Esophagus squamous epithelium (tissue), 5 donors: ENCODE data around the gene PLAC1. TPM values are rescaled to one million over a fixed set of nuclear protein-coding genes. Genes with fewer than 3 reads are reported as not detected.

Experiments
- DNase-seq: peaks from one replicate; lab custom pipeline; 2025; lab: John Stamatoyannopoulos, UW
- H3K27ac ChIP-seq, 4 donors: fragments of 200-600 bp; sonication (generic); one replicate each; pipeline ENCODE4 v1.5.1; 2016 to 2019; ENCODE audit warnings: mild to moderate bottlenecking in 1 of 4
- H3K27me3 ChIP-seq, 4 donors: fragments of 200-600 bp; sonication (generic); 1 replicate in 3 of 4; 2 replicates in 1 of 4; pipeline versions ENCODE4 v1.5.1 to v1.6.0; 2017 to 2021; ENCODE audit warnings: antibody characterized with exemption in 1 of 4
- H3K36me3 ChIP-seq, 3 donors: fragments of 200-600 bp; sonication (generic); one replicate each; pipeline ENCODE4 v1.5.1; 2016 to 2019
- H3K4me1 ChIP-seq, 3 donors: fragments of 200-600 bp; sonication (generic); one replicate each; pipeline ENCODE4 v1.5.1; 2017 to 2019
- H3K4me3 ChIP-seq, 4 donors: fragments of 200-600 bp; sonication (generic); 1 replicate in 3 of 4; 2 replicates in 1 of 4; pipeline ENCODE4 v1.5.1; 2016 to 2019; ENCODE audit warnings: mild to moderate bottlenecking in 2 of 4, moderate library complexity in 1 of 4
- H3K9me3 ChIP-seq, 3 donors: fragments of 200-600 bp; sonication (generic); one replicate each; pipeline ENCODE4 v1.5.1; 2016 to 2019
- POLR2A ChIP-seq, 4 donors: fragments of 450-650 bp; IDR thresholded peaks; one replicate each; pipeline ENCODE4 v1.6.1; 2017; ENCODE audit warnings: antibody characterized with exemption in 4 of 4, mild to moderate bottlenecking in 4 of 4, moderate library complexity in 3 of 4
- WGBS, 2 donors: methylation state at CpG; one replicate each; pipeline ENCODE4 v1.1.5; 2018; 5-methylcytosine and 5-hydroxymethylcytosine counted together
- intact Hi-C: fragments of 100-400 bp; cut with DNase I; formaldehyde crosslinking; loops from one replicate; pipeline ENCODE4 v1.15.0; 2022
- total RNA-seq, 4 donors: library from RNA; depleted of rRNA; stranded (reverse); fragments of >200 nt; gene quantifications; one replicate each; pipeline ENCODE4 v1.1.0, GENCODE V29; 2016
- TF ChIP-seq, protein P1 (sequence below), 6 experiments: fragments of 450-650 bp in 4 of 6; fragments of 200-600 bp in 2 of 6; sonication (generic) in 2 of 6; IDR thresholded peaks; one replicate each; pipeline ENCODE4 v1.5.1; 2016 to 2019; ENCODE audit warnings: antibody characterized with exemption in 6 of 6, mild to moderate bottlenecking in 4 of 6, moderate library complexity in 4 of 6
- donor health status: DM: yes; HTN: yes; CAD: no.

The PLAC1 gene
- total RNA-seq, 4 donors from 2014 or later, result 0.38 TPM; not detected in 3

DNA sequence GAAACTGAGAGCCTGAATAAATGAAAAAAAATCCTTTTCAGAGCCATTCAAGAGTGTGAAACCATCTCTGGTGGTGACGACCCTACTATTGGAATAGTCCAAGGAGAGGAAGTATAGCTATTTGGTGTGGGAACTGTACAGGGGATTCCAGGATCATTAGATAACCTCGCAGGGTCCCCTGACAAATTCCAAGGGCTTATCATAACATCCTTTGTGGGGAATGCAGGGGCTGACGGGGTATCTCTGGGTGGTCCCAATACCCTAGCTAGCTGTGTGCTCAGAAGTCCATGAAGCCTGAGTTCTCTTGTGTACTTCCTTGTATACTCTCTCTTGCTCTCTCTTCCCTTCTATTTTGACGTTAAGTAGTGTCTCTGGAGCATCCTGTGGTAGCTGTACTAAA lies 13.8 kb upstream of the PLAC1 start:
- Histone ChIP-seq H3K4me3 (no peak overlapping the region), H3K4me1 (no peaks in the 10 kb centered on the region), H3K9me3 (no peaks in the 10 kb centered on the region), H3K36me3 (no peaks in the 10 kb centered on the region), H3K27ac (no peak overlapping the region), H3K27me3 (no peaks in the 10 kb centered on the region)
- TF ChIP-seq POLR2A (IDR thresholded peaks at IDR 0.05), result no peak
- TF ChIP-seq, protein P1, sequence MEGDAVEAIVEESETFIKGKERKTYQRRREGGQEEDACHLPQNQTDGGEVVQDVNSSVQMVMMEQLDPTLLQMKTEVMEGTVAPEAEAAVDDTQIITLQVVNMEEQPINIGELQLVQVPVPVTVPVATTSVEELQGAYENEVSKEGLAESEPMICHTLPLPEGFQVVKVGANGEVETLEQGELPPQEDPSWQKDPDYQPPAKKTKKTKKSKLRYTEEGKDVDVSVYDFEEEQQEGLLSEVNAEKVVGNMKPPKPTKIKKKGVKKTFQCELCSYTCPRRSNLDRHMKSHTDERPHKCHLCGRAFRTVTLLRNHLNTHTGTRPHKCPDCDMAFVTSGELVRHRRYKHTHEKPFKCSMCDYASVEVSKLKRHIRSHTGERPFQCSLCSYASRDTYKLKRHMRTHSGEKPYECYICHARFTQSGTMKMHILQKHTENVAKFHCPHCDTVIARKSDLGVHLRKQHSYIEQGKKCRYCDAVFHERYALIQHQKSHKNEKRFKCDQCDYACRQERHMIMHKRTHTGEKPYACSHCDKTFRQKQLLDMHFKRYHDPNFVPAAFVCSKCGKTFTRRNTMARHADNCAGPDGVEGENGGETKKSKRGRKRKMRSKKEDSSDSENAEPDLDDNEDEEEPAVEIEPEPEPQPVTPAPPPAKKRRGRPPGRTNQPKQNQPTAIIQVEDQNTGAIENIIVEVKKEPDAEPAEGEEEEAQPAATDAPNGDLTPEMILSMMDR (IDR thresholded peaks at IDR 0.05), result no peak
- DNase-seq, result no peak
- intact Hi-C loops, result no loop called here
- 60 to 85% methylated on average over 4 of the region's 4 CpGs for WGBS, 2 donors

DNA sequence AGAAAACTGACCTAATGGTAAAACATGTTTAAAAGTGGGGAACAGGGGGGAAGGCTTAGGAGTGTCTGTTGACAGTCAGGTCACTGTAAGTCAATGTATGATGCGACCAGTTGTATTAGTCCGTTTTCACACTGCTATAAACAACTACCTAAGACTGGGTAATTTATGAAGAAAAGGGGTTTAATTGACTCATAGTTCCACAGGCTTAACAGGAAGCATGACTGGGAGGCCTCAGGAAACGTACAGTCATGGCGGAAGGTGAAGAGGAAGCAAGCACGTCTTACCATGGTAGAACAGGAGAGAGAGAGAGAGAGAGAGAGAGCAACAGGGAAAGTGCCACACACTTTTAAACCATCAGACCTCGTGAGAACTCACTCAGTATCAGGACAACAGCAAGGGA lies 13.0 kb upstream of the PLAC1 start:
- no peak for TF ChIP-seq POLR2A (IDR thresholded peaks at IDR 0.05)
- TF ChIP-seq, protein P1 (IDR thresholded peaks at IDR 0.05), result no peak
- Histone ChIP-seq H3K4me1 (no peaks in the 10 kb centered on the region), H3K27me3 (no peaks in the 10 kb centered on the region), H3K27ac (no peak overlapping the region), H3K36me3 (no peaks in the 10 kb centered on the region), H3K4me3 (no peak overlapping the region), H3K9me3 (no peaks in the 10 kb centered on the region)
- WGBS, 2 donors, result 46 to 63% methylated on average over 6 of the region's 6 CpGs
- intact Hi-C loops, result no loop called here
- no peak for DNase-seq

DNA sequence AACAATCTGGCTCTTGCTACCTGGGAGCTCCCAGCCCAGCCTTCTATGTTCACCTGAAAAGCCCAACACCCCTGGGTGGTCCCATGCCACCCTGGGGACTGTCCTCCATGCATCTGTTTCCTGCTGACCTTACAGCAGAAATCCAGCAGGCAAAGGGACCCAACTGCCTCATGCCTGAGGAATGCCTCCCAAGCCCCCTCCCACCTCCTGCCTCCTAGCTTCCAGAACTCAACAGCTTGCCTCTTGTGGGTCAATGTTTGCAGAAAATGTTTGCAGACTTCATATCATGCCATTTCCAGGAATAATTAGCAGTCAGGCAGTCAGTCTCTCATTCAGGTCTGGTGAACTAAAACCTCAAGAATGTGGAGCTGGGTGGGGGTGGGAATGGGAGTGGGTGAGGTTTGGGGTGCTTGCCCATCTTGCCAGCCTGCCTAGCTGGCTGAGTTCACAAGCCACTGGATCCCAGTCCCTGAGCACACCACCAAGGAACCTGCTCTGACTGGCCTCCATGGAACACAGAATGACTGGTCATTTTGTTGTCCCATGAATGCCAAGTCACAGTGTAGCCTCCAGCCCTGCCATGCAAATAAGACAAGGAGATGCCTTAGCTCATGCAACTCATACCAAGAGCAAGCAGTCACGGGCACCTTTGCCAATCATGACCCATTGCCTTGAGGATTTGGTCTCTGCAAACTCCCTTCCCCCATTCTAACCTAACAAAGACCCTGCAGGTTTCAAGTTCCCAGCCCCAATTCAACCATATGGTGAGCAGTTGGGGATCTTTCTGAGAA lies 12.1 kb upstream of the PLAC1 start:
- no peaks in the 10 kb centered on the region for H3K36me3 ChIP-seq
- 50% methylated on average over 1 of the region's 1 CpG; no CpG with 5 or more reads in 1 of the 2 donors for WGBS, 2 donors
- H3K9me3 ChIP-seq, result no peaks in the 10 kb centered on the region
- TF ChIP-seq, protein P1 (IDR thresholded peaks at IDR 0.05), result no peak
- no peak for TF ChIP-seq POLR2A (IDR thresholded peaks at IDR 0.05)
- intact Hi-C loops, result no loop called here
- no peak for DNase-seq
- H3K27ac ChIP-seq, result no peak overlapping the region
- no peaks in the 10 kb centered on the region for H3K4me1 ChIP-seq
- H3K27me3 ChIP-seq, result no peaks in the 10 kb centered on the region
- H3K4me3 ChIP-seq, result no peak overlapping the region

DNA sequence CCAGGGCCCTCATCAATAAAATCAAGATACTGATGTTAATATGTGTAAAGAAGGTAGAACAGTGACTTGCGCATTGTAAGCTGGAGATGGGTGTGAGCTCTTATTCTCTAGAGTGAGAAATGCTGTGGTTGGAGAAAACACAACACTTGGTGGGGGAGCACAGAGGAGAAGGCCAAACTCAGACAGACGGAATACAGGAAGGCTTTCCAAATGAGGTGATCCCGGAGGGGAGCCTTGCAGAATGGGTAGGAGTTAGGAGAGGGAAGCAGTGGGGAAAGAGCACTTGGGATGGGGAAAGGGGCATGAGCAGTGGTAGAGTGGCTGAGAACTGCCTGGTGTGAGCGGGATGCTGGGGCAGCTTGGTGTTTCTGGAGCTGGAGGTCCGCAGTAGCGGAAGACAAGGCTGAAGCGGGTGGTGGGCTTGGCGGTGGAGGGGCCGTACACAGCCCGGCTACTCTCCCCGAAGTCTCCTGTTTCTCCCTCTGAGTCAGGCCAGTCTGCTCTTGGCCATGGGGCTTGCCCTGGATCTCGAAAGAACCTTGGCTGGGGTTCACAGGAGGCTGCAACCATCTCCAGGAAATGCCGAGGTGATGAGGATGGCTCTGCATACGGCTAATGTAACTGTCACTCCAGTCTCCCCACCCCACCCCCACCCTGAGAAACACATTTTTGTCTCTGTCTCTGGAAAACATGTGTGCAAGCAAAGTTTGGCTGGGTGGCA lies 11.3 kb upstream of the PLAC1 start:
- H3K4me3 ChIP-seq, result no peak overlapping the region
- 54 to 58% methylated on average over 7 to 13 of the region's 14 CpGs for WGBS, 2 donors
- intact Hi-C loops, result no loop called here
- H3K27me3 ChIP-seq, result no peaks in the 10 kb centered on the region
- H3K36me3 ChIP-seq, result no peaks in the 10 kb centered on the region
- TF ChIP-seq, protein P1 (IDR thresholded peaks at IDR 0.05), result no peak
- no peak for TF ChIP-seq POLR2A (IDR thresholded peaks at IDR 0.05)
- DNase-seq, result no peak
- H3K9me3 ChIP-seq, result no peaks in the 10 kb centered on the region
- no peak overlapping the region for H3K27ac ChIP-seq
- H3K4me1 ChIP-seq, result no peaks in the 10 kb centered on the region

DNA sequence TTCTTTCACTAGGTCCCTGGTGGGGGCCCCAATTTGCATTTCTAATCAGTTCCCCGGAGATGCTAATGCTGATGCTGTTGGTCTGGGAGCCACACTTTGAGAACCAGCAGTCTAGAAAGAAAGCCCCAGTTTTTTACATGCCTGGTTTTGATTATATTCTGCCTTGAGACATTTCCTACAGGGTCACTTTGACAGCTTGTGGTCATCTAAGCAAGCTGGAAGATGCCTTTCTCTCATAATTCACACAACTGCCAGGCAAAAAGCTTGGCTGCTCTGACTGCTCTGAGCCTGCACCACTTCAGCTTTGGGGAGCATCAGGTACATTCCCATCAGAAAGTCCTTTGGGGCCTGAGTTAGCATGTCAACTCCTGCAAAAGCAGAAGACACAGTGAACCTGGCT lies 5.9 kb upstream of the PLAC1 start:
- no peaks in the 10 kb centered on the region for H3K36me3 ChIP-seq
- intact Hi-C loops, result no loop called here
- no peaks in the 10 kb centered on the region for H3K4me1 ChIP-seq
- no peak for TF ChIP-seq POLR2A (IDR thresholded peaks at IDR 0.05)
- TF ChIP-seq, protein P1 (IDR thresholded peaks at IDR 0.05), result no peak
- no peak overlapping the region for H3K27ac ChIP-seq
- no peak for DNase-seq
- H3K27me3 ChIP-seq, result no peaks in the 10 kb centered on the region
- no CpG with 5 or more reads among the region's 1 CpG for WGBS, 2 donors
- H3K9me3 ChIP-seq, result no peaks in the 10 kb centered on the region
- no peak overlapping the region for H3K4me3 ChIP-seq
